ENCODE results near the gene PTPRM.

DNA sequence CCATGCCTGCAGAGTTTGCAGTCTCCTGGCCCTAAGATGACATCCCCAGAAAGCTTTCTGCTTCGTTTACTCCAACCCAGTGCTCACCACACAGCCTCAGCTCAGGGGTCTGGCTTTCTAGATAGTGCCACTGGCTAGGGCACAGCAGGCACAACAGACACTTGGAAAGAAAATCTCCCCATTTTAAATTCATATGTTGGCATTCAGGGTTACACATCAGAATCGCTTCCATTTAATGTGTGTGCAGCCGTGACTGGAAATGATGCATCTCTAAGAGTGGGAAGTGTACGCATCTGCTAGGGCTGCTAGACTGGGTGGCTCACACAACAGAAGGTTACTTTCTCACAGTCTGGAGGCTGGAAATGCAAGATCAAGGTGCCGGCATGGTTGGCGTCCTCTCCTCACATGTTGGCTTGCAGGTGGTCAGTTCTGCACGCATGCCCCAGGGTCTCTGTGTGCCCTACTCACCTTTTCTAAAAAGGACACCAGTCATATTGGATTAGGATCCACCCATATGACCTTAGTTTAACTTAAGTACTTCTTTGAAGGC, 712.7 kb downstream of the PTPRM start:
- TF ChIP-seq TCF4 (CRISPR knock-in tag; IDR thresholded peaks at IDR 0.05; ENCODE audit: borderline replicate concordance) (no peak), BACH2 (CRISPR knock-in tag; IDR thresholded peaks at IDR 0.05; ENCODE audit: borderline replicate concordance) (no peak), ZFP30 (CRISPR knock-in tag; IDR thresholded peaks at IDR 0.05) (no peak), ISL1 (CRISPR knock-in tag; IDR thresholded peaks at IDR 0.05) (no peak), ARNTL (CRISPR knock-in tag; IDR thresholded peaks at IDR 0.05; ENCODE audit: borderline replicate concordance, low read depth) (no peak), ESRRG (CRISPR knock-in tag; IDR thresholded peaks at IDR 0.05) (no peak), ZC3H10 (CRISPR knock-in tag; IDR thresholded peaks at IDR 0.05) (no peak), RARB (CRISPR knock-in tag; IDR thresholded peaks at IDR 0.05) (no peak)
- TF ChIP-seq, protein P1, sequence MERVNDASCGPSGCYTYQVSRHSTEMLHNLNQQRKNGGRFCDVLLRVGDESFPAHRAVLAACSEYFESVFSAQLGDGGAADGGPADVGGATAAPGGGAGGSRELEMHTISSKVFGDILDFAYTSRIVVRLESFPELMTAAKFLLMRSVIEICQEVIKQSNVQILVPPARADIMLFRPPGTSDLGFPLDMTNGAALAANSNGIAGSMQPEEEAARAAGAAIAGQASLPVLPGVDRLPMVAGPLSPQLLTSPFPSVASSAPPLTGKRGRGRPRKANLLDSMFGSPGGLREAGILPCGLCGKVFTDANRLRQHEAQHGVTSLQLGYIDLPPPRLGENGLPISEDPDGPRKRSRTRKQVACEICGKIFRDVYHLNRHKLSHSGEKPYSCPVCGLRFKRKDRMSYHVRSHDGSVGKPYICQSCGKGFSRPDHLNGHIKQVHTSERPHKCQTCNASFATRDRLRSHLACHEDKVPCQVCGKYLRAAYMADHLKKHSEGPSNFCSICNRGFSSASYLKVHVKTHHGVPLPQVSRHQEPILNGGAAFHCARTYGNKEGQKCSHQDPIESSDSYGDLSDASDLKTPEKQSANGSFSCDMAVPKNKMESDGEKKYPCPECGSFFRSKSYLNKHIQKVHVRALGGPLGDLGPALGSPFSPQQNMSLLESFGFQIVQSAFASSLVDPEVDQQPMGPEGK (CRISPR knock-in tag; IDR thresholded peaks at IDR 0.05; ENCODE audit: borderline replicate concordance), result no peak
- TF ChIP-seq, protein P2, sequence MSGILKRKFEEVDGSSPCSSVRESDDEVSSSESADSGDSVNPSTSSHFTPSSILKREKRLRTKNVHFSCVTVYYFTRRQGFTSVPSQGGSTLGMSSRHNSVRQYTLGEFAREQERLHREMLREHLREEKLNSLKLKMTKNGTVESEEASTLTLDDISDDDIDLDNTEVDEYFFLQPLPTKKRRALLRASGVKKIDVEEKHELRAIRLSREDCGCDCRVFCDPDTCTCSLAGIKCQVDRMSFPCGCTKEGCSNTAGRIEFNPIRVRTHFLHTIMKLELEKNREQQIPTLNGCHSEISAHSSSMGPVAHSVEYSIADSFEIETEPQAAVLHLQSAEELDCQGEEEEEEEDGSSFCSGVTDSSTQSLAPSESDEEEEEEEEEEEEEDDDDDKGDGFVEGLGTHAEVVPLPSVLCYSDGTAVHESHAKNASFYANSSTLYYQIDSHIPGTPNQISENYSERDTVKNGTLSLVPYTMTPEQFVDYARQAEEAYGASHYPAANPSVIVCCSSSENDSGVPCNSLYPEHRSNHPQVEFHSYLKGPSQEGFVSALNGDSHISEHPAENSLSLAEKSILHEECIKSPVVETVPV (CRISPR knock-in tag; IDR thresholded peaks at IDR 0.05), result no peak

Measured in SK-N-SH treated with all-trans-retinoic acid at 6 μM for 48 hours (cell line).